WTC11 (cell line): ENCODE measurements around the gene PTGFR. TPM values are rescaled to one million over a fixed set of nuclear protein-coding genes. Genes with fewer than 3 reads are reported as not detected.

Experiments used
- total RNA-seq: library from RNA; stranded (reverse); gene quantifications from 3 replicates; pipeline ENCODE4 v1.2.3, GENCODE V29; 2021

PTGFR gene
- total RNA-seq, 1 experiment from 2014 or later: 0.04 TPM

Other genes with a start within 250 kb of the PTGFR start
- gene IFI44L, start 129.5 kb downstream of the PTGFR start, total RNA-seq: 0.13 to 0.53 TPM (median 0.21 TPM) in 3 replicates
- 0.15 TPM in 1 of 3 replicates, not detected in the others for gene IFI44, start 158.9 kb downstream of the PTGFR start, total RNA-seq